RWPE1 (cell line): ENCODE data around the gene JMJD6.
"Not testable (repeated sequence)": the region's sequence is repeated elsewhere in the genome, so short reads cannot be mapped to it uniquely, and the experiment has no call there.

Experiments used
- CTCF ChIA-PET: fragments of 350-600 bp; sonication (Branson Sonifier 250); formaldehyde crosslinking; extraction: SDS; loops from one replicate; lab custom pipeline; 2021; lab: Yijun Ruan, JAX
- POLR2A ChIA-PET: fragments of 400-600 bp; formaldehyde crosslinking; extraction: SDS; loops from one replicate; lab custom pipeline; 2020; ENCODE audit warnings: antibody characterized with exemption; ENCODE audit not compliant: low non-redundant PET; lab: Yijun Ruan, JAX
- DNase-seq: peaks from one replicate; pipeline ENCODE4 v3.0.0; 2012; ENCODE audit warnings: low spot score
- H3K27ac ChIP-seq: fragments of 450-650 bp; 2 replicates; pipeline ENCODE4 v1.5.1; 2017
- CTCF ChIP-seq: fragments of 450-650 bp; conservative IDR thresholded peaks from 2 replicates; pipeline ENCODE4 v1.5.1; 2017; ENCODE audit warnings: low read depth, mild to moderate bottlenecking

The JMJD6 gene

DNA sequence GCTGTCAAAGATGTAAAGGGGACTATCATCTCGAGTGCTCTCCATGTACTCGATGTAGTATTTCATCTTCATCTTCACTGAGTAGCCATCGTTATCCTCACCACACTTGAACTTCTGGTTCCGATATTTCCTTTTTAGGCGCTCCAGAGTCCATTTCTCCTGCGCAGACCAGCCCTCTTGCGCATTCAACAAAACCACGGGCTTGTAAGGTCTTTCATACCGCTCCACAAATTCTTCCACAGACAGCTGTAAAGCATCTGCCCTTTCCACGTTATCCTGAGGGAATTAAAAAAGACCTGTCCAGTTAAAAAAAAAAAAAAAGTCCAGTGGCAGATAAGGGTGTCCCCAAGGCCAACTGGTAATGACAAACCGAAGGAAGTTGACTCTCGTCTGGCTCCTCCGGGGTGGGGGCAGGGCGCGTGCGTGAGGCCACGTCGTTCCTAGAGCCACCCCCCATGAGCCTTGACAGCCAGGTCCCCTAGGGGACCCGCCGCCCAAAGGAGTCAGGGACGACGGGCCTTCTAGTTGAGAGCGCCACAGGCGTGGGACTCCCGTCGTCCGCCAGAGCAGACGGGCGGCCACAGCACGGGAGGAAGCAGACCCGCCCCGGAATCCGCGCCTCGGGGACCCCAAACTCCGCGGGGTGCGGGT lies 701 bp downstream of the JMJD6 start:
- H3K27ac ChIP-seq, result peak overlapping the region; percentile 98
- ChIA-PET CTCF (interaction anchor here (0.7 kb wide), 1 partner anchor 359 kb away, joined by 4 read pairs; no protein-coding TSS in a partner anchor), POLR2A (interaction anchor here (0.9 kb wide), 1 partner anchor 11 kb away, joined by 5 read pairs; no protein-coding TSS in a partner anchor)
- no peak for TF ChIP-seq CTCF
- DNase-seq, result peak; percentile 32

GRCh38 chr17:76723812-76724211 lies 2.6 kb downstream of the JMJD6 start:
- H3K27ac ChIP-seq, result peak overlapping the region; percentile 3; the same call in 1 of the 2 replicates
- TF ChIP-seq CTCF, result no peak
- POLR2A ChIA-PET, result interaction anchor here (0.5 kb wide), 1 partner anchor 61 kb away, joined by 11 read pairs; no protein-coding TSS in a partner anchor
- no peak for DNase-seq
- CTCF ChIA-PET, result no interaction called here

DNA sequence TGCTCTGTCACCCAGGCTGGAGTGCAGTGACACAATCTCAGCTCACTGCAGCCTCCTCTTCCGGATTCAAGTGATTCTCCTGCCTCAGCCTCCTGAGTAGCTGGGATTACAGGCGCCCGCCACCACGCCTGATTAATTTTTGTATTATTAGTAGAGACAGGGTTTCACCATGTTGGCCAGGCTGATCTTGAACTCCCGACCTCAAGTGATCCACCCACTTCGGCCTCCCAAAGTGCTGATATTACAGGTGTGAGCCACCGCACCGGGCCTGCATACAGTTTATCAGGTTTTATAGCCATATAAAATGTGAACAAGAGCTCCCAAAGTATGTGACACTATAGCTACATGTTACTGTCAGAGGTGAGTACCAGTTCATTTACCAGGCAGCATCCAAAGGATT lies 3.4 kb downstream of the JMJD6 start:
- POLR2A ChIA-PET, DNase-seq, CTCF ChIA-PET, H3K27ac ChIP-seq: not testable (repeated sequence)

DNA sequence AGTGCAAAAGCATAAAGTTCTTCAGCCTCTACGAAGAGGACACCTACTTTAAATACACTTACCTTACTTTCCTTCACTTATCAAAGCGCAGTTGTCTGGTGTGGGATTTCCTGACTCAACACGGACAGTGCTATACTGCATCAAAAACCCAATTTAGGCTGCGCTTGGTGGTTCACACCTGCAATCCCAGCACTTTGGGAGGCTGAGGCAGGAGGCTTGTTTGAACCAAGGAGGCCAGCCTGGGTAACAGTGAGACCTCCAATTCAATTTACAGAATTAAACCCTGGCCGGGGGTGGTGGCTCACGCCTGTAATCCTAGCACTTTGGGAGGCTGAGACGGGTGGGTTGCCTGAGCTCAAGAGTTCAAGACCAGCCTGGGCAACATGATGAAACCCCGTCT lies 4.1 kb downstream of the JMJD6 start:
- TF ChIP-seq CTCF, result no peak
- H3K27ac ChIP-seq, result peak overlapping the region; percentile 29; the same call in 1 of the 2 replicates
- no peak for DNase-seq
- POLR2A ChIA-PET, result no interaction called here
- CTCF ChIA-PET, result no interaction called here

DNA sequence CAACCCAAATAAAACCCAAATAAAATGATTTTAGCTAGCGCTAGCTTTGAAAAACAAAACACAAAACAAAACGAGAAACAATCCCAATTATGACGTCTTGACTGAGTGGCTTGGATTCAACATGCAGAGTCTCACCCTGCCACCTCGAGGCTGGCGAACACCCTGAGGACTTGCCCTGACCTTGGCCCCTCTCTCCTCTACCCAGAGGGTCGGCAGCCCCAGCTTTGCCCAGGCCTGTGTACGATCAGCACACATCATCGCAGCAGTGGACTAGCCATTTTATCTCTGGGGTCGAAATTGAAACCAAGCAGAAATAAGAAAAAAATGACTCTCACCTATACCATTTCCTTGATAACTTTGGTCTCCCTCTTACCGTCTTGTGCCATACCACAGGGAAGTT lies 4.9 kb downstream of the JMJD6 start:
- H3K27ac ChIP-seq, result peak overlapping the region; percentile 29; the same call in 1 of the 2 replicates
- ChIA-PET CTCF (no interaction called here), POLR2A (no interaction called here)
- DNase-seq, result no peak
- TF ChIP-seq CTCF, result no peak

DNA sequence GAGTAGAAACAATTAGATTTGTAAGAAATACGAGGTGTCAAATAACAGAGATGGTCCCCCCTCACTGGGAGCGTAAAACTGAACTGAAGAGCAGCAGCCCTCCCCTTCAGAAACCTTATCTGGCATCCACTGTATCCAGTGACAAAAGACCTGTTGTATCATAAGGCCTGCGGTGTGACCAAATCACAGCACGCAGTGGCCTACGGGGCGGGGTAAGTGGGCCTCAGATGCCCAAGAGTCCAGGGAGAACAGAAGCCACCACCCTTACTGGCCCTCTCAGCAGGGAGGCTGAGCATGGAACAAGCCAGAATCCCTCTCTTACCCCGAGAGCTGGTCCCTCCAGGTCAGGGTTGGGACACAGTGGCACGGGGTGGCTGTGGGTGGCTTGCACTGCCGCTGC lies 5.5 kb downstream of the JMJD6 start:
- TF ChIP-seq CTCF, result no peak
- no peak for DNase-seq
- CTCF ChIA-PET, result no interaction called here
- H3K27ac ChIP-seq, result peak overlapping the region; percentile 29; the same call in 1 of the 2 replicates
- POLR2A ChIA-PET, result no interaction called here

GRCh38 chr17:76720211-76720610 lies 6.2 kb downstream of the JMJD6 start:
- ChIA-PET POLR2A (no interaction called here), CTCF (no interaction called here)
- DNase-seq, result no peak
- no peak for TF ChIP-seq CTCF
- peak overlapping the region; percentile 20 for H3K27ac ChIP-seq
